SU-DHL-6 (cell line): ENCODE measurements around the gene CFAP99.
"Not testable (repeated sequence)": the region's sequence is repeated elsewhere in the genome, so short reads cannot be mapped to it uniquely, and the experiment has no call there.

ENCODE experiments used
- H2AFZ ChIP-seq: fragments of 200-600 bp; sonication (generic); 2 replicates; pipeline ENCODE4 v1.6.1; 2014; ENCODE audit warnings: low read depth, mild to moderate bottlenecking, moderate library complexity, mixed read lengths, antibody characterized with exemption, low read length; ENCODE audit not compliant: severe bottlenecking
- H3F3A ChIP-seq: fragments of 200-600 bp; shearing (Covaris generic); 2 replicates; pipeline ENCODE4 v1.6.0; 2016; ENCODE audit warnings: antibody characterized with exemption, mild to moderate bottlenecking; ENCODE audit not compliant: insufficient read depth
- H3K27ac ChIP-seq: fragments of 200-600 bp; sonication (generic); 2 replicates; pipeline ENCODE4 v1.5.1; 2016; ENCODE audit warnings: low read depth, mild to moderate bottlenecking, low read length, moderate library complexity, mixed read lengths
- H3K27me3 ChIP-seq: fragments of 200-600 bp; sonication (generic), shearing (Covaris generic); 2 replicates; pipeline ENCODE4 v1.6.0; 2014; ENCODE audit warnings: mild to moderate bottlenecking, low read length
- H3K36me3 ChIP-seq: fragments of 200-600 bp; sonication (generic); 2 replicates; pipeline ENCODE4 v1.6.1; 2014; ENCODE audit warnings: mild to moderate bottlenecking, low read length, mixed read lengths
- H3K4me2 ChIP-seq: fragments of 300-600, 200-600 bp; shearing (Covaris generic), sonication (generic); 2 replicates; pipeline ENCODE4 v1.6.0; 2014; ENCODE audit warnings: low read length, low read depth, mild to moderate bottlenecking; ENCODE audit not compliant: poor library complexity, severe bottlenecking
- H3K4me3 ChIP-seq: fragments of 200-600 bp; sonication (generic); 2 replicates; pipeline ENCODE4 v1.5.1; 2014; ENCODE audit warnings: antibody characterized with exemption, low read length, mild to moderate bottlenecking, mixed read lengths; ENCODE audit not compliant: insufficient read depth, poor library complexity, severe bottlenecking
- H3K79me2 ChIP-seq: fragments of 200-600 bp; sonication (generic); 2 replicates; pipeline ENCODE4 v1.6.1; 2014; ENCODE audit warnings: mild to moderate bottlenecking, low read length, moderate library complexity; ENCODE audit not compliant: insufficient read depth
- H3K9ac ChIP-seq: fragments of 200-600 bp; sonication (generic); 2 replicates; pipeline ENCODE4 v1.7.0; 2014; ENCODE audit warnings: mild to moderate bottlenecking, low read length
- H3K9me2 ChIP-seq: fragments of 200-600 bp; sonication (generic); replicated peaks from 2 replicates; pipeline ENCODE4 v1.6.1; 2014; ENCODE audit warnings: low read length; ENCODE audit not compliant: insufficient read depth
- H3K9me3 ChIP-seq: fragments of 200-600 bp; sonication (generic); 2 replicates; pipeline ENCODE4 v1.6.1; 2014; ENCODE audit warnings: low read length, mixed read lengths; ENCODE audit not compliant: insufficient read depth
- H4K20me1 ChIP-seq: fragments of 200-600 bp; sonication (generic); 2 replicates; pipeline ENCODE4 v1.6.1; 2014; ENCODE audit warnings: low read depth, mild to moderate bottlenecking, antibody characterized with exemption, low read length, moderate library complexity, mixed read lengths
- EZH2phosphoT487 ChIP-seq: fragments of 200-600 bp; sonication (generic), shearing (Covaris generic); conservative IDR thresholded peaks from 2 replicates; pipeline ENCODE4 v1.6.1; 2018; ENCODE audit warnings: mild to moderate bottlenecking, antibody characterized with exemption, low read length, moderate library complexity, mixed read lengths
- TF ChIP-seq, protein P1 (sequence below): fragments of 200-600 bp; sonication (generic); IDR thresholded peaks from one replicate; pipeline ENCODE4 v1.5.1; 2017; ENCODE audit warnings: antibody characterized with exemption, mild to moderate bottlenecking, low read length, moderate library complexity; ENCODE audit not compliant: insufficient read depth, poor library complexity, severe bottlenecking

CFAP99 gene

GRCh38 chr4:2377241-2377640 lies 41.5 kb upstream of the CFAP99 start:
- Histone ChIP-seq H3K9ac (no peak overlapping the region), H3K79me2 (no peaks in the 10 kb centered on the region), H3K9me2 (no peaks in the 10 kb centered on the region), H3K36me3 (no peaks in the 10 kb centered on the region), H3F3A (no peaks in the 10 kb centered on the region), H4K20me1 (no peaks in the 10 kb centered on the region), H3K27ac (no peak overlapping the region), H3K4me3 (no peak overlapping the region), H3K4me2 (no peak overlapping the region), H3K27me3 (no peaks in the 10 kb centered on the region), H2AFZ (no peak overlapping the region), H3K9me3 (no peaks in the 10 kb centered on the region)
- no peak for TF ChIP-seq EZH2phosphoT487
- TF ChIP-seq, protein P1, sequence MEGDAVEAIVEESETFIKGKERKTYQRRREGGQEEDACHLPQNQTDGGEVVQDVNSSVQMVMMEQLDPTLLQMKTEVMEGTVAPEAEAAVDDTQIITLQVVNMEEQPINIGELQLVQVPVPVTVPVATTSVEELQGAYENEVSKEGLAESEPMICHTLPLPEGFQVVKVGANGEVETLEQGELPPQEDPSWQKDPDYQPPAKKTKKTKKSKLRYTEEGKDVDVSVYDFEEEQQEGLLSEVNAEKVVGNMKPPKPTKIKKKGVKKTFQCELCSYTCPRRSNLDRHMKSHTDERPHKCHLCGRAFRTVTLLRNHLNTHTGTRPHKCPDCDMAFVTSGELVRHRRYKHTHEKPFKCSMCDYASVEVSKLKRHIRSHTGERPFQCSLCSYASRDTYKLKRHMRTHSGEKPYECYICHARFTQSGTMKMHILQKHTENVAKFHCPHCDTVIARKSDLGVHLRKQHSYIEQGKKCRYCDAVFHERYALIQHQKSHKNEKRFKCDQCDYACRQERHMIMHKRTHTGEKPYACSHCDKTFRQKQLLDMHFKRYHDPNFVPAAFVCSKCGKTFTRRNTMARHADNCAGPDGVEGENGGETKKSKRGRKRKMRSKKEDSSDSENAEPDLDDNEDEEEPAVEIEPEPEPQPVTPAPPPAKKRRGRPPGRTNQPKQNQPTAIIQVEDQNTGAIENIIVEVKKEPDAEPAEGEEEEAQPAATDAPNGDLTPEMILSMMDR, result no peak

- no peak overlapping the region for H3K9ac ChIP-seq
- TF ChIP-seq, protein P1, result no peak
- TF ChIP-seq EZH2phosphoT487, result no peak
- H3K4me2 ChIP-seq, result no peak overlapping the region
- H3K9me2 ChIP-seq, result no peaks in the 10 kb centered on the region
- H3K27me3 ChIP-seq, result no peaks in the 10 kb centered on the region
- no peaks in the 10 kb centered on the region for H4K20me1 ChIP-seq
- no peak overlapping the region for H2AFZ ChIP-seq
- no peaks in the 10 kb centered on the region for H3K79me2 ChIP-seq
- no peak overlapping the region for H3K27ac ChIP-seq
- H3F3A ChIP-seq, result no peaks in the 10 kb centered on the region
- no peak overlapping the region for H3K4me3 ChIP-seq
- H3K9me3 ChIP-seq, result no peaks in the 10 kb centered on the region
- H3K36me3 ChIP-seq, result no peaks in the 10 kb centered on the region
Observed at GRCh38 chr4:2378401-2378800, 40.4 kb upstream of the CFAP99 start.

- no peak for TF ChIP-seq EZH2phosphoT487
- TF ChIP-seq, protein P1, result no peak
- Histone ChIP-seq H3K79me2 (no peaks in the 10 kb centered on the region), H3K9me3 (no peaks in the 10 kb centered on the region), H4K20me1 (no peaks in the 10 kb centered on the region), H3K9ac (no peak overlapping the region), H3K4me3 (no peak overlapping the region), H2AFZ (no peak overlapping the region), H3K27me3 (no peaks in the 10 kb centered on the region), H3K4me2 (no peak overlapping the region), H3F3A (no peaks in the 10 kb centered on the region), H3K9me2 (no peaks in the 10 kb centered on the region), H3K27ac (no peak overlapping the region), H3K36me3 (no peaks in the 10 kb centered on the region)
Observed at GRCh38 chr4:2378898-2379297, 39.9 kb upstream of the CFAP99 start.

- H4K20me1 ChIP-seq, result not testable (repeated sequence)
Observed at GRCh38 chr4:2380589-2380988, 38.2 kb upstream of the CFAP99 start.

DNA sequence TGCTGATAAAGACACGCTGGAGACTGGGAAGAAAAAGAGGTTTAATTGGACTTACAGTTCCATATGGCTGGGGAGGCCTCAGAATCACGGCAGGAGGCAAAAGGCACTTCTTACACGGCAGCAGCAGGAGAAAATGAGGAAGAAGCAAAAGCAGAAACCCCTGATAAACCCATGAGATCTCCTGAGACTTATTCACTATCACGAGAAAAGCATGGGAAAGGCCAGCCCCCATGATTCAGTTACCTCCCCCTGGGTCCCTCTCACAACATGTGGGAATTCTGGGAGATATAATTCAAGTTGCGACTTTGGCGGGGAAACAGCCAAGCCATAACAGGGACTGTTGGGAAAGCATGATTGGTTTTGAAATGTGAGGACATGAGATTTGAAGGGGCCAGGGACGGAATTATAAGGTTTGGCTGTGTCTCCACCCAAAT lies 36.0 kb upstream of the CFAP99 start:
- H3K9me3 ChIP-seq, H3K4me2 ChIP-seq, H3K9ac ChIP-seq, H2AFZ ChIP-seq, H3K27ac ChIP-seq, H3K79me2 ChIP-seq, H3K9me2 ChIP-seq, H3K36me3 ChIP-seq, H3K27me3 ChIP-seq, H4K20me1 ChIP-seq, H3K4me3 ChIP-seq, H3F3A ChIP-seq: not testable (repeated sequence)

More at GRCh38 chr4:2380589-2380988, 38.2 kb upstream of the CFAP99 start:
- H3K27ac ChIP-seq, H3K27me3 ChIP-seq, H2AFZ ChIP-seq, H3K79me2 ChIP-seq, H3F3A ChIP-seq, H3K9me3 ChIP-seq, H3K4me3 ChIP-seq, H3K9ac ChIP-seq, H3K4me2 ChIP-seq, H3K36me3 ChIP-seq, H3K9me2 ChIP-seq: not testable (repeated sequence)

DNA sequence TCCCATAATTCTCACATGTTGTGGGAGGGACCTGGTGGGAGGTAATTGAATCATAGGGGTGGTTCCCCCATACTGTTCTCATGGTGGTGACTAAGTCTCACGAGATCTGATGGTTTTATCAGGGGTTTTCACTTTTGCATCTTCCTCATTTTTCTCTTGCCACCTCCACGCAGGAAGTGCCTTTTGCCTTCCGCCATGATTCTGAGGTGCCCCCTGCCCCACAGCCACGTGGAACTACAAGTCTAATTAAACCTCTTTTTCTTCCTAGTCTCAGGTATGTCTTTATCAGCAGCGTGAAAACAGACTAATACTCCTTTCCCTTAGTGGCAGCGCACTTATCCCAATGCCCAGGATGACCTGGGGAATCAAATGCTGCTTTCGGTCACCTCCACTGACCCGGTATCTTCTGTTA lies 35.5 kb upstream of the CFAP99 start:
- H3K27ac ChIP-seq, H3K27me3 ChIP-seq, H3K4me3 ChIP-seq, H3K9me2 ChIP-seq, H3K9me3 ChIP-seq, H3K4me2 ChIP-seq, H3F3A ChIP-seq, H3K36me3 ChIP-seq, H4K20me1 ChIP-seq, H2AFZ ChIP-seq, H3K79me2 ChIP-seq, H3K9ac ChIP-seq: not testable (repeated sequence)
